GM12892 (cell line): ENCODE results near the gene RFT1.

ENCODE experiments used
- POLR2A ChIP-seq: IDR thresholded peaks from 2 replicates; pipeline ENCODE4 v1.6.1; 2011; ENCODE audit warnings: low read depth, low read length, control low read depth
- POLR2AphosphoS5 ChIP-seq: IDR thresholded peaks from 2 replicates; pipeline ENCODE4 v1.6.1; 2011; ENCODE audit warnings: low read depth, low read length, control low read depth
- TAF1 ChIP-seq: IDR thresholded peaks from 2 replicates; pipeline ENCODE4 v1.6.1; 2011; ENCODE audit warnings: low read depth, mild to moderate bottlenecking, control low read depth, low read length, borderline replicate concordance

- TF ChIP-seq TAF1: no peak
- TF ChIP-seq POLR2A: no peak
- TF ChIP-seq POLR2AphosphoS5: no peak
These were observed 44.4 kb upstream of the RFT1 start for GRCh38 chr3:53174346-53175250.
